NCI-H345 treated with DMSO at 0.1 percent for 48 hours (cell line): ENCODE data around the gene SMARCA2.

Source experiments
- DNase-seq: peaks from one replicate; lab custom pipeline; 2025; ENCODE audit not compliant: unreplicated experiment; lab: John Stamatoyannopoulos, UW

Gene SMARCA2

DNA sequence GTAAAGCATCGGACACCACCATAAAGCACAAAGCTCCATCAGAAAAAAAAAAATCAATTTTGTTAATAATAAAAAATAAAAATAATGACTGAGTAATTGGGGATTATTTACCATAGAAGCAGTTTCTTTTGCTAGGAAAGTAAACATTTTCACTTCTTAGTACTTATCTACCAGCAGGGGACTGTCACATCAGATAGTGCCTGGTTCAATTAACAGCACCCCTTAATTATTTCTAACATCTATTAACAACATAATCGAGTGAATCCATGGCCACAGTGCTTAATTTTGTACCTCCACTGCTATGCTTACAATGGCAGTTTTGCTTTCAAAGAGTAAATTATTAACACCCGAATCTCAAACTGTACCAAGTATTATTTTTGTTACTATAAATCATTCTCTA is 221.7 kb downstream of the SMARCA2 start:
- no peak for DNase-seq

DNA sequence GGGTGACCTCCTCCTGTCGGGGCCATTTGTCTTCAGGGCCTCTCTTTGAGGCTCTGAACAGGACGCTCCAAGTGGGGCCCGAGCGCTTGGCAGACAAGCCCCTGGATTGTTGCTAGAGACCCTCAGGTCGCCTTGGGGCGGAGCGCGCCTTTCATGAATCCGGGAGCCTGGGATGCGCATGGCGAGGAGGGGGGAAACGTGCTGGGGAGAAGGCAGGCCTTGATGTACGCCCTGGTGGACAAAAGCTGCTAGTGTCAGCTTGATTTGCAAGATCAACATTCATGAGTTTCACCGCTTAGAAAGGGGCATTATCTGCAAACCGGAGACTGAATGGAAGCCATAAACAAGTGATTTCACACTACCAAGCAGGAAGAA is 226.3 kb downstream of the SMARCA2 start:
- no peak for DNase-seq

DNA sequence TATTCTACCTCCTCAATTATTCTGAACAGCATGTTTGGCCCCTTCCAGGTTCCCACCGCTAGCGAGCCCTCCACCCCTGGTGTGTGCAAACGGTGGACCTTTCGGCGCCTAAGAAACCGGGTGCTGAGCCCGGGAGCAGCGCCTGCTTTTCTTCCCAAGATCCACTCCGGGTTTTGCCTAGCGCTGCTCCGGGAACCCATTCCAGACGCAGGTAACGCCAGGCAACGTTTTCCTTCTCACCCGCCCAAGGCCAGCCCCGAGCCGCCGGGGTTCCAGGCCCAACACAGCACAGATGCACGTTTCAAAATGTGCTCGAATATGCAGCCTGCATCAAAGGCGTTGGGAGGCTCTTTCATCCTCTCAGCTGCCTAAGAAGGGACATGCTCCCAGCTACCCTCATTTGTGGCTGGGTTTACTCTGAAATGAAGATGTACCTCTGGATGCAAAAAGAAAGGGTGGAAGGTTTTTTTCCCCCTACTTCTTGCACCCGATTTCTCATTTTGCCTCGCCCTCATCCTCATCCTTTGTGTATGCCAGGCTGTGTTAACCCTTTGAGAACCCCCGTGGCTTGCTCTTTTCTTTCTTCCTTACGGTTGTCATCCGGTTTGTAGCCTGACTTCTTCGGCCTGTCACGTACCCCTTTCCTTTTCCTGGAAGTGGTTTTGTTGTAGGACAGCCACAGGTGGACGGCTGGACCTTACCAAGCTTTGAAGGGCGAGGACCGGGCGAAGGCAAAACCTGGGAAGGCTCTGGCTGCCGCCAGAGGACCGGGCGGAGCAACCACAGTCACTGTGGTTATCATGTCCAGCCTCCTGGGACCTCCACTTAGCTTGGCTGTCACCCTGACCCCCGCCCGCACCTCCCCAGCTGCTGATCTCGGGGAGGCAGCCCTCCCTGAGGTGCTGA is 226.9 kb downstream of the SMARCA2 start:
- peak; percentile 86 for DNase-seq

DNA sequence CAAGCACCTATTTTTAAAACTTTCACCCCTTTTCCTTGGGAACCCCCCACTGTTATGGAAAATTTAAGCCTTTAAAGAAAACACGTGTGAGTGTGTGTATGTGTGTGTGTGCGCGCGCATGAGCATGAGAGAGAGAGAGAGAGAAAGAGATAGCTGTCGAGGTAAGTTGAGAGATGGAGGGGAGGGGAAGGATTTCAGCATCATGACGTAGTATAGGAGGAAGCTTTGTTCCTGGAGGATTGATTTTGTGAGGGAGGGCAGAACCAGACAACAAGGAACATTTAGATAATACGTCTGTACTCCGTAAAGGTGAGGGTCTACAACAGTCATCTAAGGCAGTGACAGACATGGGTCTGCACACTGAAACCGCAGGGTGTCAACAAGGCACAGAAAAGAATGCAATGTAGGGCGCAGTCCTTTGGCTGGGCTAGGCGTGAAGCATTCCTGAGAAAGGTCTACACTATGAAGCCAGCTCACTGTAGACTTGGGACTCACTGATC is 227.7 kb downstream of the SMARCA2 start:
- DNase-seq = peak; percentile 69
